Skeletal muscle tissue (tissue), 4 donors: ENCODE results near the gene RYR3. TPM values are rescaled to one million over a fixed set of nuclear protein-coding genes. Genes with fewer than 3 reads are reported as not detected.

Source experiments
- H3K27ac ChIP-seq: one replicate; pipeline ENCODE4 v1.7.0; 2013; ENCODE audit warnings: mild to moderate bottlenecking, low read depth, low read length, inconsistent platforms
- H3K27me3 ChIP-seq, 3 donors: one replicate each; pipeline ENCODE4 v1.7.0; 2013; ENCODE audit warnings: low read length in 3 of 3; ENCODE audit not compliant: control insufficient read depth in 3 of 3, insufficient read depth in 3 of 3
- H3K36me3 ChIP-seq, 3 donors: one replicate each; pipeline ENCODE4 v1.7.0; 2013; ENCODE audit warnings: low read length in 3 of 3; ENCODE audit not compliant: control insufficient read depth in 3 of 3, insufficient read depth in 3 of 3
- H3K4me1 ChIP-seq, 3 donors: one replicate each; pipeline ENCODE4 v1.7.0; 2013; ENCODE audit warnings: low read length in 3 of 3, mild to moderate bottlenecking in 3 of 3; ENCODE audit not compliant: control insufficient read depth in 3 of 3, insufficient read depth in 3 of 3
- H3K4me3 ChIP-seq, 3 donors: one replicate each; pipeline ENCODE4 v1.7.0; 2013; ENCODE audit warnings: low read length in 3 of 3
- H3K9ac ChIP-seq, 3 donors: one replicate each; pipeline ENCODE4 v1.7.0; 2013; ENCODE audit warnings: low read length in 3 of 3, mild to moderate bottlenecking in 3 of 3, moderate library complexity in 2 of 3, low read depth in 1 of 3
- H3K9me3 ChIP-seq, 3 donors: one replicate each; pipeline ENCODE4 v1.7.0; 2013; ENCODE audit warnings: low read length in 3 of 3; ENCODE audit not compliant: control insufficient read depth in 3 of 3
- total RNA-seq: library from RNA; depleted of rRNA; stranded (reverse); fragments of >200 nt; gene quantifications from one replicate; pipeline ENCODE4 v1.2.3, GENCODE V29; 2014
- donor health status: Osteomylitis.

Gene RYR3
- total RNA-seq: 50.6 TPM

GRCh38 chr15:33310481-33311311 is at the start of gene RYR3:
TSS of gene RYR3 (plus strand) at chr15:33310967. CDS start at chr15:33311046, 79 bp downstream.
- Histone ChIP-seq H3K4me1 (peaks cover 3 to 19% (median 5%) of the 10 kb centered on the region in 3 donors), H3K4me3 (peak within 1 kb of the TSS; percentile 67 to 78 (median 71)), H3K9ac (peak within 1 kb of the TSS; percentile 45 to 83 (median 54)), H3K9me3 (no peaks in the 10 kb centered on the region), H3K36me3 (no peaks in the 10 kb centered on the region), H3K27me3 (peaks cover 0 to 28% (median 8%) of the 10 kb centered on the region in 3 donors), H3K27ac (no peak within 1 kb of the TSS)

- Histone ChIP-seq H3K27me3 (no peaks in the 10 kb centered on the region), H3K4me3 (no peak overlapping the region), H3K9me3 (no peaks in the 10 kb centered on the region), H3K4me1 (no peaks in the 10 kb centered on the region), H3K36me3 (no peaks in the 10 kb centered on the region), H3K27ac (no peak overlapping the region), H3K9ac (no peak overlapping the region)
Measured at GRCh38 chr15:33262306-33262705, 48.5 kb upstream of the RYR3 start.

- H3K36me3 ChIP-seq: no peaks in the 10 kb centered on the region
- peaks cover 0 to 3% (median 2%) of the 10 kb centered on the region in 3 donors for H3K27me3 ChIP-seq
- no peak overlapping the region for H3K9ac ChIP-seq
- H3K4me3 ChIP-seq: no peak overlapping the region
- H3K27ac ChIP-seq: no peak overlapping the region
- H3K4me1 ChIP-seq: no peaks in the 10 kb centered on the region
- H3K9me3 ChIP-seq: no peaks in the 10 kb centered on the region
Measured at GRCh38 chr15:33277689-33278088, 33.1 kb upstream of the RYR3 start.

- no peaks in the 10 kb centered on the region for H3K36me3 ChIP-seq
- H3K4me1 ChIP-seq: no peaks in the 10 kb centered on the region
- H3K27ac ChIP-seq: no peak overlapping the region
- peaks cover 0 to 3% (median 2%) of the 10 kb centered on the region in 3 donors for H3K27me3 ChIP-seq
- H3K9me3 ChIP-seq: no peaks in the 10 kb centered on the region
- no peak overlapping the region for H3K4me3 ChIP-seq
- H3K9ac ChIP-seq: no peak overlapping the region
Measured at GRCh38 chr15:33278816-33279612, 31.8 kb upstream of the RYR3 start.

GRCh38 chr15:33279613-33280205 is 31.1 kb upstream of the RYR3 start:
- Histone ChIP-seq H3K4me3 (no peak overlapping the region), H3K36me3 (no peaks in the 10 kb centered on the region), H3K27me3 (peaks cover 0 to 3% (median 2%) of the 10 kb centered on the region in 3 donors), H3K9me3 (no peaks in the 10 kb centered on the region), H3K27ac (no peak overlapping the region), H3K4me1 (no peaks in the 10 kb centered on the region), H3K9ac (no peak overlapping the region)

GRCh38 chr15:33282226-33283020 is 28.3 kb upstream of the RYR3 start:
- Histone ChIP-seq H3K27ac (no peak overlapping the region), H3K4me1 (no peaks in the 10 kb centered on the region), H3K36me3 (no peaks in the 10 kb centered on the region), H3K4me3 (no peak overlapping the region), H3K9me3 (no peaks in the 10 kb centered on the region), H3K27me3 (peaks cover 0 to 3% (median 0%) of the 10 kb centered on the region in 3 donors), H3K9ac (no peak overlapping the region)

GRCh38 chr15:33283576-33283975 is 27.2 kb upstream of the RYR3 start:
- H3K9me3 ChIP-seq: no peaks in the 10 kb centered on the region
- no peaks in the 10 kb centered on the region for H3K4me1 ChIP-seq
- no peak overlapping the region for H3K4me3 ChIP-seq
- no peaks in the 10 kb centered on the region for H3K36me3 ChIP-seq
- no peak overlapping the region for H3K9ac ChIP-seq
- H3K27me3 ChIP-seq: peaks cover 0 to 3% (median 0%) of the 10 kb centered on the region in 3 donors
- no peak overlapping the region for H3K27ac ChIP-seq

GRCh38 chr15:33284336-33284735 is 26.4 kb upstream of the RYR3 start:
- Histone ChIP-seq H3K4me1 (no peaks in the 10 kb centered on the region), H3K27me3 (peaks cover 0 to 3% (median 0%) of the 10 kb centered on the region in 3 donors), H3K9ac (no peak overlapping the region), H3K36me3 (no peaks in the 10 kb centered on the region), H3K9me3 (no peaks in the 10 kb centered on the region), H3K27ac (no peak overlapping the region), H3K4me3 (no peak overlapping the region)

GRCh38 chr15:33292717-33293307 is 18.0 kb upstream of the RYR3 start:
- no peak overlapping the region for H3K4me3 ChIP-seq
- H3K27ac ChIP-seq: no peak overlapping the region
- H3K9me3 ChIP-seq: no peaks in the 10 kb centered on the region

More at GRCh38 chr15:33292717-33293307, 18.0 kb upstream of the RYR3 start:
- H3K36me3 ChIP-seq: no peaks in the 10 kb centered on the region
- peaks cover 3 to 10% (median 3%) of the 10 kb centered on the region in 3 donors for H3K4me1 ChIP-seq
- H3K27me3 ChIP-seq: no peaks in the 10 kb centered on the region
- H3K9ac ChIP-seq: no peak overlapping the region
